ENCODE data around the gene TRIM56. TPM values are rescaled to one million over a fixed set of nuclear protein-coding genes. Genes with fewer than 3 reads are reported as not detected.

TRIM56 gene
- total RNA-seq, 1 experiment from 2014 or later: 44.5 TPM

DNA sequence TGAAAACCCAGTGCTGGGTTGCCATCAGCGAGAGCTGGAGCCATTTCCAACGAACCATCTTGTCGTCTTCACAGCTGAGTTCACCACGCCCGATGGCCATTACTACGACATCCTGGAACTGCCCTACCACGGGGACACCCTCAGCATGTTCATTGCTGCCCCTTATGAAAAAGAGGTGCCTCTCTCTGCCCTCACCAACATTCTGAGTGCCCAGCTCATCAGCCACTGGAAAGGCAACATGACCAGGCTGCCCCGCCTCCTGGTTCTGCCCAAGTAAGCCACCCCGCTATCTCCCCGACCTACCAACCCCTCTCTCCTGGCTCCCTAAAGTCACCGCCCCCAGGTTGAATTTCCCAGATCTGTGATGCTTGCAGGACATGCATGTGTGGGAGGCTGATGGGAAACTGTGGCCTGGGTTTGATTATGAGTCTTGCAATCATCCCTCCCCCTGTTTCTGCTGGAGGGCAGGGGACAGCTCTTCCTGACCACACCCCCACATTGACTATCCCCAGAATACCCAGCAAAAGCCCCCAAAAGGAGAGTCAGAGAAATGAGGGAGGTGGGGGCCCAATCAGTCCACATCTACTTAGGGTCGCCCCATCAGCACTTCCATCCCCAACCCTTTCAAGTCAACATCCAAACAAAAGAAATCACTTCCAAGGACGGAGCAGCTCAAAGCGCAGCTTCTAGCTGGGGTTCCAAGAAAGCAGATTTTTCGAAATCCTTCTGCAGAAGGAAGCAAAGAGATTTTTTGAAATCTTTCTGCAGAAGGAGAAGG is 48.5 kb downstream of the TRIM56 start:
- DNase-seq: no peak
- peaks cover 13% of the 10 kb centered on the region for H3K4me1 Mint-ChIP-seq (ENCODE audit: low read depth, unreplicated experiment)
- no peaks in the 10 kb centered on the region for H3K27me3 Mint-ChIP-seq (ENCODE audit: unreplicated experiment)
- TF ChIP-seq, protein P1, sequence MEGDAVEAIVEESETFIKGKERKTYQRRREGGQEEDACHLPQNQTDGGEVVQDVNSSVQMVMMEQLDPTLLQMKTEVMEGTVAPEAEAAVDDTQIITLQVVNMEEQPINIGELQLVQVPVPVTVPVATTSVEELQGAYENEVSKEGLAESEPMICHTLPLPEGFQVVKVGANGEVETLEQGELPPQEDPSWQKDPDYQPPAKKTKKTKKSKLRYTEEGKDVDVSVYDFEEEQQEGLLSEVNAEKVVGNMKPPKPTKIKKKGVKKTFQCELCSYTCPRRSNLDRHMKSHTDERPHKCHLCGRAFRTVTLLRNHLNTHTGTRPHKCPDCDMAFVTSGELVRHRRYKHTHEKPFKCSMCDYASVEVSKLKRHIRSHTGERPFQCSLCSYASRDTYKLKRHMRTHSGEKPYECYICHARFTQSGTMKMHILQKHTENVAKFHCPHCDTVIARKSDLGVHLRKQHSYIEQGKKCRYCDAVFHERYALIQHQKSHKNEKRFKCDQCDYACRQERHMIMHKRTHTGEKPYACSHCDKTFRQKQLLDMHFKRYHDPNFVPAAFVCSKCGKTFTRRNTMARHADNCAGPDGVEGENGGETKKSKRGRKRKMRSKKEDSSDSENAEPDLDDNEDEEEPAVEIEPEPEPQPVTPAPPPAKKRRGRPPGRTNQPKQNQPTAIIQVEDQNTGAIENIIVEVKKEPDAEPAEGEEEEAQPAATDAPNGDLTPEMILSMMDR (IDR thresholded peaks at IDR 0.05; ENCODE audit: unreplicated experiment): no peak
- CTCF ChIA-PET: no interaction called here
- intact Hi-C loops (cut with micrococcal nuclease; ENCODE audit: unreplicated experiment): no loop called here
- H3K9me3 Mint-ChIP-seq (ENCODE audit: low read depth, unreplicated experiment): no peaks in the 10 kb centered on the region
- H3K27ac Mint-ChIP-seq (ENCODE audit: unreplicated experiment): no peak overlapping the region
- no peak overlapping the region for H3K4me3 Mint-ChIP-seq (ENCODE audit: low read depth, unreplicated experiment)
- BruUV-seq (replicated peaks): no TSS peak
- H3K36me3 Mint-ChIP-seq (ENCODE audit: insufficient read depth, unreplicated experiment): peaks cover 7% of the 10 kb centered on the region

DNA sequence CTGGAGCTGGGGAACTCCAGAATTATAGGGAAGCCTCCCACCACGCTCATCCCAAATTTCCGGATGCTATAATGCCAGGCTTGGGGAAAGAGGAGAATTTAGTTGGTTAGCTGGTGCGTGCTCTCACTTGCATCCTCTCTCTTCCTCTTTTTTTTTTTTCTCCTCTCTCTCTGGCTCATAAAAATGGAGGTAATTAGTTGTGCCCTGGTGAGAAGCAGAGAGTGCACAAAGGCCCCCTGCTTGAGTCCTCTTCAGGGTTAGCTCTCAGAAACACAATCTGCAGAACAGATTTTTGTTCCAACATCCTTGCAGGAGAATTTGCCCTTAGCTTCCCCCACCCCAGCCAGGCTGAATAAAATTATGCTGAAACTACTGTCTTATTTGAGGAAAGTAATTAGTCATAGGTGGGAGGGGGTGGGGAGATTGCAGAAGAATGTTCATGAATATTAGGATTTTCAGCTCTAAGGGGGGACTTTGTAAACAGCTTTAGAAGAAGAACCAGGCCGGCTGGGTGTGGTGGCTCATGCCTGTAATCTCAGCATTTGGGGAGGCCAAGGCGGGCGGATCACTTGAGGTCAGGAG is 49.2 kb downstream of the TRIM56 start:
- H3K27me3 Mint-ChIP-seq (ENCODE audit: unreplicated experiment): no peaks in the 10 kb centered on the region
- CTCF ChIA-PET: interaction anchor here (0.7 kb wide), 2 partner anchors 36 to 258 kb away, joined by 3 to 5 read pairs; no protein-coding TSS in a partner anchor
- no peaks in the 10 kb centered on the region for H3K9me3 Mint-ChIP-seq (ENCODE audit: low read depth, unreplicated experiment)
- BruUV-seq (replicated peaks): no TSS peak
- TF ChIP-seq, protein P1 (IDR thresholded peaks at IDR 0.05; ENCODE audit: unreplicated experiment): no peak
- no peak overlapping the region for H3K27ac Mint-ChIP-seq (ENCODE audit: unreplicated experiment)
- DNase-seq: no peak
- peaks cover 7% of the 10 kb centered on the region for H3K36me3 Mint-ChIP-seq (ENCODE audit: insufficient read depth, unreplicated experiment)
- H3K4me3 Mint-ChIP-seq (ENCODE audit: low read depth, unreplicated experiment): no peak overlapping the region
- intact Hi-C loops (cut with micrococcal nuclease; ENCODE audit: unreplicated experiment): no loop called here
- H3K4me1 Mint-ChIP-seq (ENCODE audit: low read depth, unreplicated experiment): peaks cover 13% of the 10 kb centered on the region

DNA sequence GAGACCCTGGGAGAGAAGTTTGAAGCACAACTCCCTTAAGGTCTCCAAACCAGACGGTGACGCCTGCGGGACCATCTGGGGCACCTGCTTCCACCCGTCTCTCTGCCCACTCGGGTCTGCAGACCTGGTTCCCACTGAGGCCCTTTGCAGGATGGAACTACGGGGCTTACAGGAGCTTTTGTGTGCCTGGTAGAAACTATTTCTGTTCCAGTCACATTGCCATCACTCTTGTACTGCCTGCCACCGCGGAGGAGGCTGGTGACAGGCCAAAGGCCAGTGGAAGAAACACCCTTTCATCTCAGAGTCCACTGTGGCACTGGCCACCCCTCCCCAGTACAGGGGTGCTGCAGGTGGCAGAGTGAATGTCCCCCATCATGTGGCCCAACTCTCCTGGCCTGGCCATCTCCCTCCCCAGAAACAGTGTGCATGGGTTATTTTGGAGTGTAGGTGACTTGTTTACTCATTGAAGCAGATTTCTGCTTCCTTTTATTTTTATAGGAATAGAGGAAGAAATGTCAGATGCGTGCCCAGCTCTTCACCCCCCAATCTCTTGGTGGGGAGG is 52.5 kb downstream of the TRIM56 start:
- DNase-seq: no peak
- no TSS peak for BruUV-seq (replicated peaks)
- intact Hi-C loops (cut with micrococcal nuclease; ENCODE audit: unreplicated experiment): loop anchor here (1.0 kb wide), 1 partner anchor 37 kb away; no protein-coding TSS in a partner anchor
- Mint-ChIP-seq H3K27ac (ENCODE audit: unreplicated experiment) (peak overlapping the region; percentile 96), H3K27me3 (ENCODE audit: unreplicated experiment) (no peaks in the 10 kb centered on the region), H3K36me3 (ENCODE audit: insufficient read depth, unreplicated experiment) (peaks cover 7% of the 10 kb centered on the region), H3K4me1 (ENCODE audit: low read depth, unreplicated experiment) (peaks cover 25% of the 10 kb centered on the region), H3K4me3 (ENCODE audit: low read depth, unreplicated experiment) (peak overlapping the region; percentile 66), H3K9me3 (ENCODE audit: low read depth, unreplicated experiment) (no peaks in the 10 kb centered on the region)
- CTCF ChIA-PET: no interaction called here
- TF ChIP-seq, protein P1 (IDR thresholded peaks at IDR 0.05; ENCODE audit: unreplicated experiment): no peak

DNA sequence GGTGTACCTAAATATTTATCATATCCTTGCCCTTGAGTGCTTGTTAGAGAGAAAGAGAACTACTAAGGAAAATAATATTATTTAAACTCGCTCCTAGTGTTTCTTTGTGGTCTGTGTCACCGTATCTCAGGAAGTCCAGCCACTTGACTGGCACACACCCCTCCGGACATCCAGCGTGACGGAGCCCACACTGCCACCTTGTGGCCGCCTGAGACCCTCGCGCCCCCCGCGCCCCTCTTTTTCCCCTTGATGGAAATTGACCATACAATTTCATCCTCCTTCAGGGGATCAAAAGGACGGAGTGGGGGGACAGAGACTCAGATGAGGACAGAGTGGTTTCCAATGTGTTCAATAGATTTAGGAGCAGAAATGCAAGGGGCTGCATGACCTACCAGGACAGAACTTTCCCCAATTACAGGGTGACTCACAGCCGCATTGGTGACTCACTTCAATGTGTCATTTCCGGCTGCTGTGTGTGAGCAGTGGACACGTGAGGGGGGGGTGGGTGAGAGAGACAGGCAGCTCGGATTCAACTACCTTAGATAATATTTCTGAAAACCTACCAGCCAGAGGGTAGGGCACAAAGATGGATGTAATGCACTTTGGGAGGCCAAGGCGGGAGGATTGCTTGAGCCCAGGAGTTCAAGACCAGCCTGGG is 53.1 kb downstream of the TRIM56 start:
- peaks cover 7% of the 10 kb centered on the region for H3K36me3 Mint-ChIP-seq (ENCODE audit: insufficient read depth, unreplicated experiment)
- peak overlapping the region; percentile 96 for H3K27ac Mint-ChIP-seq (ENCODE audit: unreplicated experiment)
- H3K4me1 Mint-ChIP-seq (ENCODE audit: low read depth, unreplicated experiment): peaks cover 30% of the 10 kb centered on the region
- intact Hi-C loops (cut with micrococcal nuclease; ENCODE audit: unreplicated experiment): loop anchor here (1.0 kb wide), 1 partner anchor 38 kb away; no protein-coding TSS in a partner anchor
- DNase-seq: peak; percentile 82
- H3K4me3 Mint-ChIP-seq (ENCODE audit: low read depth, unreplicated experiment): peak overlapping the region; percentile 66
- no peaks in the 10 kb centered on the region for H3K9me3 Mint-ChIP-seq (ENCODE audit: low read depth, unreplicated experiment)
- TF ChIP-seq, protein P1 (IDR thresholded peaks at IDR 0.05; ENCODE audit: unreplicated experiment): peak; percentile 74
- BruUV-seq (replicated peaks): no TSS peak
- CTCF ChIA-PET: interaction anchor here (0.6 to 0.7 kb wide), 2 partner anchors 43 to 80 kb away, joined by 3 read pairs; partner anchors contain the start of gene ZNHIT1
- no peaks in the 10 kb centered on the region for H3K27me3 Mint-ChIP-seq (ENCODE audit: unreplicated experiment)
